CD4-positive, alpha-beta T cell (primary cell): ENCODE measurements around the gene ATP2B3. TPM values are rescaled to one million over a fixed set of nuclear protein-coding genes. Genes with fewer than 3 reads are reported as not detected.

ENCODE experiments used
- ATAC-seq: fragments of 200-7000 bp; cut with Tn5 transposase; one replicate; pipeline ENCODE4 v1.10.0; 2022; ENCODE audit warnings: mild to moderate bottlenecking; ENCODE audit not compliant: poor library complexity
- CTCF ChIA-PET: fragments of 350-600 bp; sonication (Branson Sonifier 250); formaldehyde crosslinking; loops from one replicate; lab custom pipeline; 2021; ENCODE audit warnings: antibody characterized with exemption, inconsistent platforms; lab: Charles Lee
- POLR2A ChIA-PET: fragments of 350-600 bp; sonication (Branson Sonifier 250); formaldehyde crosslinking; loops from one replicate; lab custom pipeline; 2021; ENCODE audit warnings: antibody characterized with exemption, inconsistent platforms; lab: Charles Lee
- DNase-seq, 14 experiments: peaks; one replicate each; pipeline ENCODE4 v3.0.0-alpha.2; 2013 to 2020; ENCODE audit warnings: mixed read lengths in 2 of 14
- H3K27ac ChIP-seq, 2 donors: one replicate each; pipeline versions ENCODE4 v1.5.1 to v1.7.0; 2013; ENCODE audit warnings: low read length in 2 of 2, low read depth in 1 of 2, mild to moderate bottlenecking in 1 of 2
- H3K27me3 ChIP-seq, 2 experiments: 1 replicate in 1 of 2; 2 replicates in 1 of 2; pipeline versions ENCODE4 v1.6.1 to v1.7.0; 2013; ENCODE audit warnings: low read length in 2 of 2, control low read depth in 1 of 2, mild to moderate bottlenecking in 1 of 2, moderate library complexity in 1 of 2; ENCODE audit not compliant: insufficient read depth in 2 of 2, control insufficient read depth in 1 of 2
- H3K36me3 ChIP-seq: one replicate; pipeline ENCODE4 v1.6.1; 2013; ENCODE audit warnings: low read length, control low read depth; ENCODE audit not compliant: insufficient read depth
- H3K4me1 ChIP-seq: one replicate; pipeline ENCODE4 v1.6.1; 2013; ENCODE audit warnings: low read length, control low read depth; ENCODE audit not compliant: insufficient read depth
- H3K4me3 ChIP-seq: one replicate; pipeline ENCODE4 v1.5.1; 2013; ENCODE audit warnings: mild to moderate bottlenecking, low read length, moderate library complexity
- H3K9me3 ChIP-seq, 2 experiments: 1 replicate in 1 of 2; 2 replicates in 1 of 2; pipeline versions ENCODE4 v1.6.1 to v1.7.0; 2013; ENCODE audit warnings: low read length in 2 of 2, mild to moderate bottlenecking in 2 of 2, control low read depth in 1 of 2, moderate library complexity in 1 of 2; ENCODE audit not compliant: control insufficient read depth in 1 of 2, insufficient read depth in 1 of 2
- H3K27ac Mint-ChIP-seq: one replicate; pipeline ENCODE4 v1.8.0; 2020; ENCODE audit warnings: mixed read lengths
- H3K27me3 Mint-ChIP-seq: one replicate; pipeline ENCODE4 v1.8.0; 2021; ENCODE audit warnings: mixed read lengths
- H3K36me3 Mint-ChIP-seq: one replicate; pipeline ENCODE4 v1.8.0; 2021; ENCODE audit warnings: low read depth, mixed read lengths
- H3K4me1 Mint-ChIP-seq: one replicate; pipeline ENCODE4 v1.8.0; 2021; ENCODE audit warnings: low read depth, mixed read lengths
- H3K4me3 Mint-ChIP-seq: one replicate; pipeline ENCODE4 v1.8.0; 2020; ENCODE audit warnings: mild to moderate bottlenecking, mixed read lengths
- H3K9me3 Mint-ChIP-seq: one replicate; pipeline ENCODE4 v1.8.0; 2020; ENCODE audit warnings: mixed read lengths
- CTCF ChIP-seq: fragments of 200-600 bp; IDR thresholded peaks from one replicate; pipeline ENCODE4 v1.8.0; 2022; ENCODE audit warnings: antibody characterized with exemption, mild to moderate bottlenecking
- intact Hi-C, 2 experiments: fragments of 100-400 bp; cut with DNase I in 1 of 2; cut with micrococcal nuclease in 1 of 2; formaldehyde crosslinking; loops; one replicate each; pipeline versions ENCODE4 v1.15.1 to v1.9.0; 2023 to 2025; cut with DNase I, micrococcal nuclease
- total RNA-seq, 174 experiments: library from RNA in 2 of 174; stranded (reverse) in 2 of 174; gene quantifications; one replicate each; pipeline ENCODE4 v1.2.3 and lab custom pipeline; 2021 to 2026

ATP2B3 gene
- total RNA-seq, 2 experiments from 2014 or later, result not detected

DNA sequence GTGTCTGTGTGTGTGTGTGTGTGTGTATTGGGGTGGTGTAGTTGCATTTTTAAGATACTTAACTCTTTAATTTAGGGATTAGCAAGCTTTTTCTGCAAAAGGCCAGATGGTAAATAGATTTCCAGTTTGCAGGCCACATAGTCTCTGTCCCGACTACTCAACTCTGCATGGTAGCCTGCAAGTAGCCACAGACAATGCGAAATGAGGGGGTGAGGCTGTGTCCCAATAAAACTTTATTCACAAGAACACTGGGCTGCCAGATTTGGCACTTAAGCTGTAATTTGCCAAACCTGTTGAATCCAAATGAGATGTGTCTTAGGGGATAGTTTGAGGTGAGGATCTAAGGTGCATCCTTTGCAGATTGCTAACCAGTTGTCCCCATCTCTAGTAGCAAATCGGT lies 6.8 kb downstream of the ATP2B3 start:
- Mint-ChIP-seq H3K27ac (no peak overlapping the region), H3K27me3 (peaks cover 3% of the 10 kb centered on the region), H3K9me3 (no peaks in the 10 kb centered on the region), H3K4me1 (no peaks in the 10 kb centered on the region), H3K4me3 (no peak overlapping the region), H3K36me3 (no peaks in the 10 kb centered on the region)
- Histone ChIP-seq H3K27me3 (peaks cover 3 to 11% of the 10 kb centered on the region in 2 experiments), H3K36me3 (no peaks in the 10 kb centered on the region), H3K4me3 (no peak overlapping the region), H3K9me3 (no peaks in the 10 kb centered on the region), H3K4me1 (no peaks in the 10 kb centered on the region), H3K27ac (no peak overlapping the region)
- no peak for ATAC-seq
- no peak for TF ChIP-seq CTCF
- intact Hi-C loops, result no loop called here
- POLR2A ChIA-PET, result no interaction called here
- CTCF ChIA-PET, result interaction anchor here (1.0 kb wide), 1 partner anchor 15 kb away, joined by 3 read pairs; no protein-coding TSS in a partner anchor
- DNase-seq, result no peak

DNA sequence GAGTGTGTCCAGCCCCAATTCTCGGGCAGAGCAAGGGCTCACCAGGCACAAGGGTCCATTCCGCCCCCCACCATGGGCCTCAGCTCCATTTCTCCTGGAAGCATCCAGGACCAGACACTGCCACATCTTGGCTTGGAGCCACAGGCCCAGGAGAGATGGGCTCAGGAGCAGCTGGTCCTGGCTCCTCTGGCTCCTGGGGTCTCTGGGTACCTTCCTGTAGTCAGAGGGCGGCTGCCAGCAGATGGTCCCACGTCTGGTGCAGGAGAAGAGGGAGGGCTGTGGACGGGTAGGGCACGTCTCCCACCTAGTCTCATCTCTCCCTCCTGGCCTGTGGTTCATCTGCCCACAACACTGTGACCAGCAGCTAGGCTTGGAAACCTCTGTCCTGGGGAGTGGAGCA lies 8.0 kb downstream of the ATP2B3 start:
- Histone ChIP-seq H3K9me3 (no peaks in the 10 kb centered on the region), H3K4me3 (no peak overlapping the region), H3K27me3 (peaks cover 3 to 8% of the 10 kb centered on the region in 2 experiments), H3K27ac (no peak overlapping the region), H3K36me3 (no peaks in the 10 kb centered on the region), H3K4me1 (no peaks in the 10 kb centered on the region)
- CTCF ChIA-PET, result no interaction called here
- DNase-seq, result no peak
- peaks cover 3% of the 10 kb centered on the region for H3K27me3 Mint-ChIP-seq
- H3K27ac Mint-ChIP-seq, result no peak overlapping the region
- H3K9me3 Mint-ChIP-seq, result no peaks in the 10 kb centered on the region
- H3K36me3 Mint-ChIP-seq, result no peaks in the 10 kb centered on the region
- ATAC-seq, result no peak
- no peak overlapping the region for H3K4me3 Mint-ChIP-seq
- intact Hi-C loops, result no loop called here
- TF ChIP-seq CTCF, result no peak
- H3K4me1 Mint-ChIP-seq, result no peaks in the 10 kb centered on the region
- POLR2A ChIA-PET, result no interaction called here

DNA sequence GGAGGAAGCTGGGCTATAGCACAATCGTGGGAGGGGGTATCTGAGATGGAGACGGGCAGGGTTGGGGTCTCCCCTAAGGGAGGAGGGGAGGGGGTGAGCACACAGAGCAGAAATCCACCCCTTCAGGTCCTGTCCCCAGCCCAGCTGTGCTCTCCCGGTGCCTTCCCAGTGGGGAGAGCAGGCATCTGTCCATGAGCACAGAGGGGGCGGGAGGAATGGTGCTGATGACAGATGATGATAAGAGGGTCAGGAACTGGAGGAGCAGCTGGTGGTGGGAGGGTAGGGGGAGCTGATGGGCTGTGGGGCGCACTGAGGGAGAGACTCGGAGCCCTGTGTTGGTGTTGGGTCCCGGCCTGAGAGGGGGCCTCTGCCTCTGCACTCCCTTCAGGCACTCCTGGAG lies 8.6 kb downstream of the ATP2B3 start:
- TF ChIP-seq CTCF, result no peak
- Mint-ChIP-seq H3K36me3 (no peaks in the 10 kb centered on the region), H3K4me3 (no peak overlapping the region), H3K27me3 (peaks cover 3% of the 10 kb centered on the region), H3K4me1 (no peaks in the 10 kb centered on the region), H3K9me3 (no peaks in the 10 kb centered on the region), H3K27ac (no peak overlapping the region)
- Histone ChIP-seq H3K9me3 (no peaks in the 10 kb centered on the region), H3K4me3 (no peak overlapping the region), H3K4me1 (no peaks in the 10 kb centered on the region), H3K27ac (no peak overlapping the region), H3K36me3 (no peaks in the 10 kb centered on the region), H3K27me3 (peaks cover 2 to 3% of the 10 kb centered on the region in 2 experiments)
- no peak for DNase-seq
- no peak for ATAC-seq
- intact Hi-C loops, result no loop called here
- CTCF ChIA-PET, result no interaction called here
- POLR2A ChIA-PET, result no interaction called here
